SU-DHL-6 (cell line): ENCODE data around the gene SLC16A11.

ENCODE experiments used
- H2AFZ ChIP-seq: fragments of 200-600 bp; sonication (generic); 2 replicates; pipeline ENCODE4 v1.6.1; 2014; ENCODE audit warnings: low read depth, mild to moderate bottlenecking, moderate library complexity, mixed read lengths, antibody characterized with exemption, low read length; ENCODE audit not compliant: severe bottlenecking
- H3F3A ChIP-seq: fragments of 200-600 bp; shearing (Covaris generic); 2 replicates; pipeline ENCODE4 v1.6.0; 2016; ENCODE audit warnings: antibody characterized with exemption, mild to moderate bottlenecking; ENCODE audit not compliant: insufficient read depth
- H3K27ac ChIP-seq: fragments of 200-600 bp; sonication (generic); 2 replicates; pipeline ENCODE4 v1.5.1; 2016; ENCODE audit warnings: low read depth, mild to moderate bottlenecking, low read length, moderate library complexity, mixed read lengths
- H3K27me3 ChIP-seq: fragments of 200-600 bp; sonication (generic), shearing (Covaris generic); 2 replicates; pipeline ENCODE4 v1.6.0; 2014; ENCODE audit warnings: mild to moderate bottlenecking, low read length
- H3K36me3 ChIP-seq: fragments of 200-600 bp; sonication (generic); 2 replicates; pipeline ENCODE4 v1.6.1; 2014; ENCODE audit warnings: mild to moderate bottlenecking, low read length, mixed read lengths
- H3K4me2 ChIP-seq: fragments of 300-600, 200-600 bp; shearing (Covaris generic), sonication (generic); 2 replicates; pipeline ENCODE4 v1.6.0; 2014; ENCODE audit warnings: low read length, low read depth, mild to moderate bottlenecking; ENCODE audit not compliant: poor library complexity, severe bottlenecking
- H3K4me3 ChIP-seq: fragments of 200-600 bp; sonication (generic); 2 replicates; pipeline ENCODE4 v1.5.1; 2014; ENCODE audit warnings: antibody characterized with exemption, low read length, mild to moderate bottlenecking, mixed read lengths; ENCODE audit not compliant: insufficient read depth, poor library complexity, severe bottlenecking
- H3K79me2 ChIP-seq: fragments of 200-600 bp; sonication (generic); 2 replicates; pipeline ENCODE4 v1.6.1; 2014; ENCODE audit warnings: mild to moderate bottlenecking, low read length, moderate library complexity; ENCODE audit not compliant: insufficient read depth
- H3K9ac ChIP-seq: fragments of 200-600 bp; sonication (generic); 2 replicates; pipeline ENCODE4 v1.7.0; 2014; ENCODE audit warnings: mild to moderate bottlenecking, low read length
- H3K9me2 ChIP-seq: fragments of 200-600 bp; sonication (generic); replicated peaks from 2 replicates; pipeline ENCODE4 v1.6.1; 2014; ENCODE audit warnings: low read length; ENCODE audit not compliant: insufficient read depth
- H3K9me3 ChIP-seq: fragments of 200-600 bp; sonication (generic); 2 replicates; pipeline ENCODE4 v1.6.1; 2014; ENCODE audit warnings: low read length, mixed read lengths; ENCODE audit not compliant: insufficient read depth
- H4K20me1 ChIP-seq: fragments of 200-600 bp; sonication (generic); 2 replicates; pipeline ENCODE4 v1.6.1; 2014; ENCODE audit warnings: low read depth, mild to moderate bottlenecking, antibody characterized with exemption, low read length, moderate library complexity, mixed read lengths
- EZH2phosphoT487 ChIP-seq: fragments of 200-600 bp; sonication (generic), shearing (Covaris generic); conservative IDR thresholded peaks from 2 replicates; pipeline ENCODE4 v1.6.1; 2018; ENCODE audit warnings: mild to moderate bottlenecking, antibody characterized with exemption, low read length, moderate library complexity, mixed read lengths
- TF ChIP-seq, protein P1 (sequence below): fragments of 200-600 bp; sonication (generic); IDR thresholded peaks from one replicate; pipeline ENCODE4 v1.5.1; 2017; ENCODE audit warnings: antibody characterized with exemption, mild to moderate bottlenecking, low read length, moderate library complexity; ENCODE audit not compliant: insufficient read depth, poor library complexity, severe bottlenecking

Gene SLC16A11

DNA sequence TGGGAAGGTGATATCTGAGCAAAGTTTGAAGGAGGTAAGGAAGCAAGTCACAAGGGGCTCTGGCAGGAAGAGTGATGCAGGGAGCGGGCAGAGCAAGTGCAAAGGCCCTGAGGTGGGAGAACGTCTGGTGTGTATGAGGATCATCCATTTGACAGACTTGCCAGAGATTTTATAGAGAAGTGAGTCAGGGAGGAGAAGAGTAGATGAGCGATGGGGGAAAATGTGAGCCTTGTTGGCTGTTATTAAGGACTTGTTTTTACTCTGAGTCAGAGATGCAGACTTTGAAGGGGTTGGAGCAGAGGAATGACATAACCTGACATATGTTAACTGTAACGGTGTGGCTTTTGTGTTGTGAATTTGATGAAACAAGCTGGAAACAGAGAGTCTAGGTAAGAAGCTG lies 39.7 kb upstream of the SLC16A11 start:
- Histone ChIP-seq H3K9me3 (no peaks in the 10 kb centered on the region), H3K4me3 (no peak overlapping the region), H3K9ac (no peak overlapping the region), H3K9me2 (no peaks in the 10 kb centered on the region), H3K27ac (no peak overlapping the region), H3K4me2 (no peak overlapping the region), H3F3A (no peaks in the 10 kb centered on the region), H3K79me2 (no peaks in the 10 kb centered on the region), H2AFZ (no peak overlapping the region), H3K27me3 (no peaks in the 10 kb centered on the region), H4K20me1 (no peaks in the 10 kb centered on the region), H3K36me3 (no peaks in the 10 kb centered on the region)
- TF ChIP-seq EZH2phosphoT487: no peak
- TF ChIP-seq, protein P1, sequence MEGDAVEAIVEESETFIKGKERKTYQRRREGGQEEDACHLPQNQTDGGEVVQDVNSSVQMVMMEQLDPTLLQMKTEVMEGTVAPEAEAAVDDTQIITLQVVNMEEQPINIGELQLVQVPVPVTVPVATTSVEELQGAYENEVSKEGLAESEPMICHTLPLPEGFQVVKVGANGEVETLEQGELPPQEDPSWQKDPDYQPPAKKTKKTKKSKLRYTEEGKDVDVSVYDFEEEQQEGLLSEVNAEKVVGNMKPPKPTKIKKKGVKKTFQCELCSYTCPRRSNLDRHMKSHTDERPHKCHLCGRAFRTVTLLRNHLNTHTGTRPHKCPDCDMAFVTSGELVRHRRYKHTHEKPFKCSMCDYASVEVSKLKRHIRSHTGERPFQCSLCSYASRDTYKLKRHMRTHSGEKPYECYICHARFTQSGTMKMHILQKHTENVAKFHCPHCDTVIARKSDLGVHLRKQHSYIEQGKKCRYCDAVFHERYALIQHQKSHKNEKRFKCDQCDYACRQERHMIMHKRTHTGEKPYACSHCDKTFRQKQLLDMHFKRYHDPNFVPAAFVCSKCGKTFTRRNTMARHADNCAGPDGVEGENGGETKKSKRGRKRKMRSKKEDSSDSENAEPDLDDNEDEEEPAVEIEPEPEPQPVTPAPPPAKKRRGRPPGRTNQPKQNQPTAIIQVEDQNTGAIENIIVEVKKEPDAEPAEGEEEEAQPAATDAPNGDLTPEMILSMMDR: no peak

DNA sequence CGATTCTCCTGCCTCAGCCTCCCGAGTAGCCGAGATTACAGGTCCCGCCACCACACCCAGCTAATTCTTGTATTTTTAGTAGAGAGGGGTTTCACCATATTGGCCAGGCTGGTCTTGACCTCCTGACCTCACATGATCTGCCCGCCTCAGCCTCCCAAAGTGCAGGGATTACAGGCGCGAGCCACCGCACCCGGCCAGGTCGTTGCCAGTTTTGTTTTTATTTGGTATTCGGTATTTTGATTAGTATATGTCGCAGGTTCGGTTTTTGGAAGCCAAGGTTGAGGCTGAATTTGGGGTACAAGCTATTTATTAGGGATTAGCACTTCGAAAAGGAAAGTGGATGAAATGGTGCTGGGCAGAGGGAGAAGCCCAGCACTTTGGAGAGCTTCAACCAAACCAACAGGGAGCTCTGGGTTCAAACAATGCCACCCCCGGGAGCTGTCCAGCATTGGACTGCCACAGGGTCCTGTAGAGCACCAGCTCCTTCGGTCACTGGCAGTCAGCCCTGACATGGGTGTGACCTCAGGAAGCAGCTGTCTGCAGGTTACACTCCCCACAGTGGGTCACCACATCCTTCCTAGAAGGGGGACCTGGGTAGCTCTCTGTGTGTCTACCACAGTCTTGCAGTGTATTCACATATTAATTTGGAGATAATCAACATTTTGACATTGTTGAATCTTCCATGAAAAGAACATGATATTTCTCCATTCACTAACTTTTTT lies 37.6 kb upstream of the SLC16A11 start:
- no peaks in the 10 kb centered on the region for H4K20me1 ChIP-seq
- H3F3A ChIP-seq: no peaks in the 10 kb centered on the region
- TF ChIP-seq, protein P1: no peak
- TF ChIP-seq EZH2phosphoT487: no peak
- H3K9me2 ChIP-seq: no peaks in the 10 kb centered on the region
- H3K9me3 ChIP-seq: no peaks in the 10 kb centered on the region
- H3K79me2 ChIP-seq: no peaks in the 10 kb centered on the region
- no peak overlapping the region for H3K4me2 ChIP-seq
- no peak overlapping the region for H3K4me3 ChIP-seq
- H3K36me3 ChIP-seq: no peaks in the 10 kb centered on the region
- no peak overlapping the region for H2AFZ ChIP-seq
- H3K27me3 ChIP-seq: no peaks in the 10 kb centered on the region
- no peak overlapping the region for H3K27ac ChIP-seq
- H3K9ac ChIP-seq: no peak overlapping the region

DNA sequence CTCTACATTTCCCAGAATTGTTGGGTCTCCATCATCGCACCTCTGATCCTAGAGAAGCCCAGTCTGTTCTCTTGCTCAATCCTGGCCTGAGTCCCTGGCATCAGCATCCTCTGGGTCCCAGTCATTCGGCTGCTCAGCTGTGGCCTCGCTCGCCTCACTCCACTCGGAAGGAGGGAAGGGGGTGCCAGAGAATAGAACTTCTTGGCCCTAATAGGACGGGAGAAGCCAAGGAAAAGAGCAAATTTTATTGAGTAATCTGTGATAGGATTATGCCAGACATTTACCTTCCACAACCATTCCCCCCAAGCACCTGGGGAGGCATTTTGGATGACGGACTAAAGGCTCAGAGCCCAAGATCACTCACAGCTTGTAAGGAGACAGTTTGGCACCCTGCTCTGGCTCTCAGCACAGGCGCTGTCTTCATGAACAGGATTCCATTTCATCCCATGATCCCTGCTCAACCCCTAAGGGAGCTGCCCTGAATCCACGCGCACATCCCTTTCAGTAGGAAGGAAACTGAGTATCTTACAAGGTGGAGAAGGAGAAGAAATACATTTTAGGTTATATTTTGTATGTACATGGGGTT lies 36.7 kb upstream of the SLC16A11 start:
- Histone ChIP-seq H3K27me3 (no peaks in the 10 kb centered on the region), H3F3A (no peaks in the 10 kb centered on the region), H3K9me3 (no peaks in the 10 kb centered on the region), H3K79me2 (no peaks in the 10 kb centered on the region), H3K27ac (no peak overlapping the region), H4K20me1 (no peaks in the 10 kb centered on the region), H3K4me2 (no peak overlapping the region), H3K36me3 (no peaks in the 10 kb centered on the region), H2AFZ (no peak overlapping the region), H3K4me3 (no peak overlapping the region), H3K9ac (no peak overlapping the region), H3K9me2 (no peaks in the 10 kb centered on the region)
- no peak for TF ChIP-seq EZH2phosphoT487
- TF ChIP-seq, protein P1: no peak
